GM23248 (cell line): Measurements from ENCODE around the gene SLC11A1.

Experiments
- EZH2 ChIP-seq: fragments of 200-600 bp; sonication (generic); IDR thresholded peaks from 2 replicates; pipeline ENCODE4 v1.6.1; 2018; ENCODE audit warnings: antibody characterized with exemption, mild to moderate bottlenecking; ENCODE audit not compliant: insufficient read depth, poor library complexity, severe bottlenecking
- EZH2phosphoT487 ChIP-seq: fragments of 200-600 bp; sonication (generic); IDR thresholded peaks from 2 replicates; pipeline ENCODE4 v1.6.1; 2018; ENCODE audit warnings: antibody characterized with exemption, moderate library complexity, mild to moderate bottlenecking, low read depth; ENCODE audit not compliant: insufficient read depth

GRCh38 chr2:218386505-218387368 is 4.7 kb downstream of the SLC11A1 start:
- TF ChIP-seq EZH2, result no peak
- no peak for TF ChIP-seq EZH2phosphoT487
